HepG2 (cell line): ENCODE results near the gene PUDP. TPM values are rescaled to one million over a fixed set of nuclear protein-coding genes. Genes with fewer than 3 reads are reported as not detected.

Experiments used
- BCL6 ChIP-seq: IDR thresholded peaks from 2 replicates; pipeline ENCODE4 v1.6.1; 2016; ENCODE audit warnings: missing genetic modification reagents, missing compliant biosample characterization
- CHCHD3 ChIP-seq: sonication (generic); formaldehyde crosslinking; IDR thresholded peaks from 2 replicates; pipeline ENCODE4 v1.8.0; 2022; ENCODE audit warnings: mild to moderate bottlenecking, missing genetic modification reagents, moderate library complexity
- FOSL1 ChIP-seq: sonication (generic); formaldehyde crosslinking; IDR thresholded peaks from 2 replicates; pipeline ENCODE4 v1.9.0; 2021; ENCODE audit warnings: missing genetic modification reagents, borderline replicate concordance
- GATAD2A ChIP-seq: IDR thresholded peaks from 2 replicates; pipeline ENCODE4 v1.6.1; 2016
- RFX1 ChIP-seq: fragments of 450-650 bp; IDR thresholded peaks from 2 replicates; pipeline ENCODE4 v1.6.1; 2017
- SMARCC2 ChIP-seq: fragments of 450-650 bp; IDR thresholded peaks from 2 replicates; pipeline ENCODE4 v1.6.1; 2017; ENCODE audit warnings: antibody characterized with exemption, mild to moderate bottlenecking
- U2AF2 ChIP-seq: fragments of 200-400 bp; formaldehyde crosslinking; IDR thresholded peaks from 2 replicates; pipeline ENCODE4 v1.6.1; 2017; ENCODE audit warnings: low read depth, mild to moderate bottlenecking, low read length
- XBP1 ChIP-seq: sonication (generic); formaldehyde crosslinking; IDR thresholded peaks from 2 replicates; pipeline ENCODE4 v1.5.0; 2020; ENCODE audit warnings: missing genetic modification reagents
- ZFP36 ChIP-seq: fragments of 150-350 bp; IDR thresholded peaks from 2 replicates; pipeline ENCODE4 v1.6.1; 2018; ENCODE audit warnings: borderline replicate concordance, low read length, low read depth; ENCODE audit not compliant: partially characterized antibody
- ZNF10 ChIP-seq: sonication (generic); formaldehyde crosslinking; IDR thresholded peaks from 2 replicates; pipeline ENCODE4 v1.4.0; 2020; ENCODE audit warnings: mild to moderate bottlenecking, low read depth, missing genetic modification reagents, borderline replicate concordance
- ZNF207 ChIP-seq: fragments of 450-650 bp; IDR thresholded peaks from 2 replicates; pipeline ENCODE4 v1.6.1; 2016; ENCODE audit warnings: antibody characterized with exemption, borderline replicate concordance
- ZSCAN22 ChIP-seq: sonication (generic); formaldehyde crosslinking; IDR thresholded peaks from 2 replicates; pipeline ENCODE4 v1.4.0; 2020; ENCODE audit warnings: mild to moderate bottlenecking, missing genetic modification reagents
- polyA plus RNA-seq, 8 experiments: library from polyadenylated mRNA; depleted of rRNA in 3 of 8; stranded (reverse) in 7 of 8; unstranded in 1 of 8; fragments of >200 nt; fragmentation: Illumina TruSeq in 4 of 8; extraction: Trizol in 4 of 8; gene quantifications; 2 replicates each; pipeline versions ENCODE4 v1.2.1 to v1.2.3, GENCODE V29; 2011 to 2016; ENCODE audit warnings: low read depth in 4 of 8, missing spikeins in 1 of 8, mixed read lengths in 1 of 8; ENCODE audit not compliant: insufficient read depth in 1 of 8
- total RNA-seq, 5 experiments: library from RNA; depleted of rRNA; stranded (reverse); fragments of >200 nt; fragmentation: Illumina TruSeq; extraction: Trizol; gene quantifications; 2 replicates each; pipeline ENCODE4 v1.2.3, GENCODE V29; 2016; ENCODE audit warnings: low read depth in 1 of 5
- TF ChIP-seq, protein P1 (sequence below): sonication (generic); formaldehyde crosslinking; IDR thresholded peaks from 2 replicates; pipeline ENCODE4 v1.4.0; 2020; ENCODE audit warnings: missing genetic modification reagents
- TF ChIP-seq, protein P2 (sequence below): sonication (generic); formaldehyde crosslinking; IDR thresholded peaks from 2 replicates; pipeline ENCODE4 v1.4.0; 2020; ENCODE audit warnings: missing genetic modification reagents
- TF ChIP-seq, protein P3 (sequence below): sonication (generic); formaldehyde crosslinking; IDR thresholded peaks from 2 replicates; pipeline ENCODE4 v1.5.1; 2020; ENCODE audit warnings: missing genetic modification reagents, mild to moderate bottlenecking, borderline replicate concordance

Gene PUDP
- total and polyA plus RNA-seq, 2 of the 13 experiments (the other 11 are each of a cell fraction or from before 2014, with no cell fraction given): 7.5 to 23.5 TPM

DNA sequence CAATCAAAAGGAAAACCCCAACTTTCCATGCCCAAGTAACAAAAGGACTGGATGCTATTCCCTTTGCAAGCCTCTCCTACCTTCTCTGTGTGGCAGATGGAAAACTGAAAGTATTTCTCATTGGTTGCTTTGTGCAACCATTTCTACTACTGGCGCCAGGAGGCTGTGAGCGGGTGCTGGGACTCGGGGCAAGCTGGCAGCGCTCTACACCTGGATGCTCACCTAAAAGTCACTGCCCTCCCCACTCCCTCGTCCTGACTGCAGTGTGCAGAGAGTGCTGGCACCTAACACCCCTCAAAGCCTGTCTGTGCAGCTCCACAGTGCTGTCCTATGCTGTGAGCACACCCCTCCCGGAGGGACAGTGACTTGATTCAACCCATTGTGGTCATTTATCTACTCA is 54.6 kb downstream of the PUDP start (continued):
- TF ChIP-seq ZNF10 (CRISPR knock-in tag) (no peak), ZFP36 (no peak), XBP1 (no peak), ZNF207 (no peak), RFX1 (no peak), U2AF2 (no peak), FOSL1 (CRISPR knock-in tag) (no peak), CHCHD3 (CRISPR knock-in tag) (no peak), SMARCC2 (no peak), BCL6 (no peak), ZSCAN22 (CRISPR knock-in tag) (no peak), GATAD2A (CRISPR knock-in tag) (no peak)
- TF ChIP-seq, protein P1, sequence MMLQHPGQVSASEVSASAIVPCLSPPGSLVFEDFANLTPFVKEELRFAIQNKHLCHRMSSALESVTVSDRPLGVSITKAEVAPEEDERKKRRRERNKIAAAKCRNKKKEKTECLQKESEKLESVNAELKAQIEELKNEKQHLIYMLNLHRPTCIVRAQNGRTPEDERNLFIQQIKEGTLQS: no peak
- TF ChIP-seq, protein P2, sequence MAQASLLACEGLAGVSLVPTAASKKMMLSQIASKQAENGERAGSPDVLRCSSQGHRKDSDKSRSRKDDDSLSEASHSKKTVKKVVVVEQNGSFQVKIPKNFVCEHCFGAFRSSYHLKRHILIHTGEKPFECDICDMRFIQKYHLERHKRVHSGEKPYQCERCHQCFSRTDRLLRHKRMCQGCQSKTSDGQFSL (CRISPR knock-in tag): no peak
- TF ChIP-seq, protein P3, sequence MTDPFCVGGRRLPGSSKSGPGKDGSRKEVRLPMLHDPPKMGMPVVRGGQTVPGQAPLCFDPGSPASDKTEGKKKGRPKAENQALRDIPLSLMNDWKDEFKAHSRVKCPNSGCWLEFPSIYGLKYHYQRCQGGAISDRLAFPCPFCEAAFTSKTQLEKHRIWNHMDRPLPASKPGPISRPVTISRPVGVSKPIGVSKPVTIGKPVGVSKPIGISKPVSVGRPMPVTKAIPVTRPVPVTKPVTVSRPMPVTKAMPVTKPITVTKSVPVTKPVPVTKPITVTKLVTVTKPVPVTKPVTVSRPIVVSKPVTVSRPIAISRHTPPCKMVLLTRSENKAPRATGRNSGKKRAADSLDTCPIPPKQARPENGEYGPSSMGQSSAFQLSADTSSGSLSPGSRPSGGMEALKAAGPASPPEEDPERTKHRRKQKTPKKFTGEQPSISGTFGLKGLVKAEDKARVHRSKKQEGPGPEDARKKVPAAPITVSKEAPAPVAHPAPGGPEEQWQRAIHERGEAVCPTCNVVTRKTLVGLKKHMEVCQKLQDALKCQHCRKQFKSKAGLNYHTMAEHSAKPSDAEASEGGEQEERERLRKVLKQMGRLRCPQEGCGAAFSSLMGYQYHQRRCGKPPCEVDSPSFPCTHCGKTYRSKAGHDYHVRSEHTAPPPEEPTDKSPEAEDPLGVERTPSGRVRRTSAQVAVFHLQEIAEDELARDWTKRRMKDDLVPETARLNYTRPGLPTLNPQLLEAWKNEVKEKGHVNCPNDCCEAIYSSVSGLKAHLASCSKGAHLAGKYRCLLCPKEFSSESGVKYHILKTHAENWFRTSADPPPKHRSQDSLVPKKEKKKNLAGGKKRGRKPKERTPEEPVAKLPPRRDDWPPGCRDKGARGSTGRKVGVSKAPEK: no peak
